Cardiac fibroblast (primary cell): ENCODE results near the gene RPS4Y1.

ENCODE experiments used
- DNase-seq, 2 donors: peaks; one replicate each; pipeline versions ENCODE4 v3.0.0 to v3.0.0-alpha.2; 2010; ENCODE audit warnings: low read depth in 2 of 2
- H3K4me3 ChIP-seq, 2 donors: replicated peaks in 1 of 2; 1 replicate in 1 of 2; 2 replicates in 1 of 2; pipeline ENCODE4 v1.5.1; 2011; ENCODE audit warnings: low read depth in 2 of 2, low read length in 2 of 2, mild to moderate bottlenecking in 2 of 2, moderate library complexity in 1 of 2
- CTCF ChIP-seq: IDR thresholded peaks from one replicate; pipeline ENCODE4 v1.5.1; 2011; ENCODE audit warnings: low read depth, mild to moderate bottlenecking, low read length, inconsistent platforms

The RPS4Y1 gene

GRCh38 chrY:2907356-2907755, 66.0 kb downstream of the RPS4Y1 start:
- DNase-seq: peak; percentile 65 to 66
- TF ChIP-seq CTCF: no peak
- no peak overlapping the region for H3K4me3 ChIP-seq

GRCh38 chrY:2913066-2913815, 71.8 kb downstream of the RPS4Y1 start:
- no peak overlapping the region for H3K4me3 ChIP-seq
- TF ChIP-seq CTCF: peak; percentile 36
- peak; percentile 62 to 69 for DNase-seq
